ENCODE results near the gene PGAM2. TPM values are rescaled to one million over a fixed set of nuclear protein-coding genes. Genes with fewer than 3 reads are reported as not detected.

PGAM2 gene
- total RNA-seq, 1 donor from 2014 or later = 0.15 TPM

DNA sequence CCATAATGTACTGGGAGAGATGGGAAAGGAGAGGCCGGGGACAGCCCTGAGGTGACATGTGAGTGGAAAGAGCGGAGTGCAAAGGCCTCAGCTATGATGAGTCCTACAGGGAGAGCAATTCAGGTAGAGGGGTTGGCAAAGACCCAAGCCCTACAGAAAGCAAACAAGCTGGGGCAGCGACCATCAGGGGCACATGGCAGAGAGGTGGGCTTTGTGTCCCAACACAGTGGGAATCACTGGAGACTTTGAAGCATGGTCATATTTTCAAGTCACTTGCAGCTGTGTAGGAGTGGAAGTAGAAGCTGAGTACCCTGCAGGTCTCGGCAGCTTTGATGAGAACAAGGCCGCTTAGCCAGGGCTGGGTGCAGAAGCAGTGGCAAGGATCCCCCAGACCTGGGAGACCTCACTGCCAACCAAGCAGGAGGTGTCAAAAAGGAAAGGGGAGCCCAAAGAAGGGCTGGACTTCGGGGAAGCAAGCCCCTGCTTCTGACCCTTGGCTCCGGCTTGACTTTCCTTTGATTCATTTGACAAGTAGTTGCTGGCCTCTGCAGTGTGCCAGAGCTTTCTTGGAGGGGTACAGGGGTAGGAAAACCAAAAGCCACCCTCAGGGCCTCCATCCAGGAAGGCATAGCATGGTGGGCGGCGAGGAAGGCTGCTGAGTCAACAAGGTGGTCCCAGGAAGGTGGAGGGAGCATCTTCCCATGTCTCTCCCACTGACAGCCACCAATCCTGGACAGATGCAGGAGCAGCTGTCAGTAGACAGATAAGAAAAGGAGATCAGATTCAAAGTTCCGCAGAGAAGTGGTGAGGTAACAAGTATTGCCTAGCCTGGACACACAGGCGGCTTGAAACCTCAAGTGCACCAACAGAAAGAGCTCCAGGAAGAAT lies 1.9 kb upstream of the PGAM2 start:
- DNase-seq (ENCODE audit: low read depth) = no peak

GRCh38 chr7:44066494-44067063 lies 1.2 kb upstream of the PGAM2 start:
- no peak for DNase-seq (ENCODE audit: low read depth)

- no peak for DNase-seq (ENCODE audit: low read depth)
Observed at GRCh38 chr7:44066111-44066460, 719 bp upstream of the PGAM2 start.

GRCh38 chr7:44064791-44065430 lies 456 bp downstream of the PGAM2 start:
- DNase-seq (ENCODE audit: low read depth) = no peak

- DNase-seq (ENCODE audit: low read depth) = no peak
Observed at GRCh38 chr7:44063894-44064651, 1.3 kb downstream of the PGAM2 start.

GRCh38 chr7:44063547-44063893 lies 1.8 kb downstream of the PGAM2 start:
- DNase-seq (ENCODE audit: low read depth) = no peak

- DNase-seq (ENCODE audit: low read depth) = no peak
Observed at GRCh38 chr7:44062903-44063295, 2.5 kb downstream of the PGAM2 start.

DNA sequence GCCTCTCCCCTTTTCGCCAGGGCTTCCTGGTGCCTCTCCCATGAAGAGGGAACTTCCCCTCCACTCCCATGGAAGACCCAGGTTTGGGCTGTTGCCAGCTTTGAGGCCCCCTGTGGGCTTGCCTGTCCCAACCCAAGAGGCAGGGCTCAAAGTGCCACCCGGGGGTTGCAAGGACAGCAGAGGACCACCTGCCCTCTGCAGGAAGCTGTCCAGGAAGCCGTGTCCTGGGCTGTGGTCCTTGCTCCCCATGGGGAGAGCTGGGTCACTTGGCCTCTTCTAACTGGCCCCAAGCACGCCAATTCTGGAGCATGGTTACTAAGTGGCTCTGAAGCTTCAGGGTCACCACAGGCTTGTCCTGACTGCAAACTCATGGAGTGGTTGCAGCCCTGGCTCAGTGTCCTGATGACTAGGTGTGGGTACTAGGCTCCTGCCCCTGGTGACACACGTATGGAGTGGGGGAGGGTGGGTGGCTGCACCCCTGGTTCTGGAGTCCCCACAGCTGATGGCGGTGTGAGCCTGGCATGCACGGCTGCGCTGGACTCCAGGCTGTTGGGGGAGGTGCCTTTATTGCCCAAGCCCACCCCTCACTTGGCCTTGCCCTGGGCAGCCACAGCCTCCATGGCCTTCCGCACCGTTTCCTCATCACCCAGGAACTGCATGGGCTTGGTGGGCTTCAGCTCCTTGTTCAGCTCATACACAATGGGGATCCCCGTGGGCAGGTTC lies 3.0 kb downstream of the PGAM2 start:
- DNase-seq (ENCODE audit: low read depth) = no peak

DNA sequence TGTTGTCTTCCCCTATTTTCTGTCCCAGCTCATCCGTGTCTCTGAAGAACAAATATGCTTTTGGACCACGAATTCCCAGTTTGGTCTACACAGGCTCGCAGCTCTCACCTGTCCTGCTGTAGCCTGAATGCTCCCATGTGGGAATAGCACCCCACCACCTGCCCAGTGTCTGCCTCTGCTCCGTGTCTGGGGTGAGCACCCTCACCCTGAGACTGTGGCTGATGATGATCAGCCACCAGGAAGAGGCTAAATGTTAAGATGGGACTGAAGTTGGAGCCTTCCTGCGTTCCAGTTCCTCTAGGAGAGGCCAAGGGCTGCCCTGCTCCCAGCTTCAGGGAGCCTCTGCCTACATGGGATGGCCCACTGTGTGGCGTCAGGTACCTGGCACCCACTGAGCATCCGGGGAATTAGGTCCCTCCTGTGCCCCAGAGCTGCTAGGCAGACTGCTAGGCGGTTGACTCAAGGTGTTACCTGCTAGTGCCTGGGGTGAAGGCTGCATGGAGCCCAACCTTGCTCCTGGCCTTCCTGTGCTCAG lies 3.7 kb downstream of the PGAM2 start:
- no peak for DNase-seq (ENCODE audit: low read depth)

DNA sequence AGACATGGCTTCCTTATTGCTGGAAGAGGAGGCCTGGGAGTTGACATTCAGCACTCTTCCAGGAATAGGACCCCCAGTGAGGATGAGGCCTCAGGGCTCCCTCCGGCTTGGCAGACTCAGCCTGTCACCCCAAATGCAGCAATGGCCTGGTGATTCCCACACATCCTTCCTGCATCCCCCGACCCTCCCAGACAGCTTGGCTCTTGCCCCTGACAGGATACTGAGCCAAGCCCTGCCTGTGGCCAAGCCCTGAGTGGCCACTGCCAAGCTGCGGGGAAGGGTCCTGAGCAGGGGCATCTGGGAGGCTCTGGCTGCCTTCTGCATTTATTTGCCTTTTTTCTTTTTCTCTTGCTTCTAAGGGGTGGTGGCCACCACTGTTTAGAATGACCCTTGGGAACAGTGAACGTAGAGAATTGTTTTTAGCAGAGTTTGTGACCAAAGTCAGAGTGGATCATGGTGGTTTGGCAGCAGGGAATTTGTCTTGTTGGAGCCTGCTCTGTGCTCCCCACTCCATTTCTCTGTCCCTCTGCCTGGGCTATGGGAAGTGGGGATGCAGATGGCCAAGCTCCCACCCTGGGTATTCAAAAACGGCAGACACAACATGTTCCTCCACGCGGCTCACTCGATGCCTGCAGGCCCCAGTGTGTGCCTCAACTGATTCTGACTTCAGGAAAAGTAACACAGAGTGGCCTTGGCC lies 4.3 kb downstream of the PGAM2 start:
- no peak for DNase-seq (ENCODE audit: low read depth)

DNA sequence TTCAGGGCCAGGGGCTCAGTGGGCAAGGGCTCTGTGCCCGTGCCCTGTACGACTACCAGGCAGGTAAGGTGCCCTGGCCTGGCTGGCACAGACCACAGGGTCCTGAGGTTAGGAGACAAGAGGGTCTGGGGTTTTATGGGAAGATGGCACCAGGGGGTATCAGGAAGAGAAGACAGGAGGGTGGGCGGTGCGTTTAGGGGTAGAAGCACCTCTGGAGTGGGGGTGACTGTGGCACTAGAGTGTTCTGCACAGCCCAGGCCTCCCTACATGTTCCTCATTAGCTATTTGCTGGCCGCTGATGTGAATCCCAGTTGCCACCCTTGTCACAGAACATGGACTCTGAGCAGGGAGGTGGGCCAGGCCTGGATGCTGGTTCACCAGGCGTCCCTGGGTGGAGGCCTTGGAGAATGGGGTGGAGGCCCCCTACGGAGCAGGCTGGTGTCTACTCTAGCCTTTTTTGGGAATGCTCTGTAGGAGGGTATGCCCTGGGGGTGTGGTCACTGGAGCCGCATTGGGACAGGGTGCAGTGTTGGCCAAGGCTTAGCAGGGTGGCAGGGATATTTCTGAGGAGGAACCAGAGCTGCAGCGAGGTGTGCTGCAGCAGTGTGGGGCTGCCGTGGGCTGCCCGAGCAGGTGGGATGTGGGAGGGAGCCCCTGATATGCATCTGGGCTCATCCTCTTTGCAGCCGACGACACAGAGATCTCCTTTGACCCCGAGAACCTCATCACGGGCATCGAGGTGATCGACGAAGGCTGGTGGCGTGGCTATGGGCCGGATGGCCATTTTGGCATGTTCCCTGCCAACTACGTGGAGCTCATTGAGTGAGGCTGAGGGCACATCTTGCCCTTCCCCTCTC lies 5.0 kb downstream of the PGAM2 start:
- no peak for DNase-seq (ENCODE audit: low read depth)

DNA sequence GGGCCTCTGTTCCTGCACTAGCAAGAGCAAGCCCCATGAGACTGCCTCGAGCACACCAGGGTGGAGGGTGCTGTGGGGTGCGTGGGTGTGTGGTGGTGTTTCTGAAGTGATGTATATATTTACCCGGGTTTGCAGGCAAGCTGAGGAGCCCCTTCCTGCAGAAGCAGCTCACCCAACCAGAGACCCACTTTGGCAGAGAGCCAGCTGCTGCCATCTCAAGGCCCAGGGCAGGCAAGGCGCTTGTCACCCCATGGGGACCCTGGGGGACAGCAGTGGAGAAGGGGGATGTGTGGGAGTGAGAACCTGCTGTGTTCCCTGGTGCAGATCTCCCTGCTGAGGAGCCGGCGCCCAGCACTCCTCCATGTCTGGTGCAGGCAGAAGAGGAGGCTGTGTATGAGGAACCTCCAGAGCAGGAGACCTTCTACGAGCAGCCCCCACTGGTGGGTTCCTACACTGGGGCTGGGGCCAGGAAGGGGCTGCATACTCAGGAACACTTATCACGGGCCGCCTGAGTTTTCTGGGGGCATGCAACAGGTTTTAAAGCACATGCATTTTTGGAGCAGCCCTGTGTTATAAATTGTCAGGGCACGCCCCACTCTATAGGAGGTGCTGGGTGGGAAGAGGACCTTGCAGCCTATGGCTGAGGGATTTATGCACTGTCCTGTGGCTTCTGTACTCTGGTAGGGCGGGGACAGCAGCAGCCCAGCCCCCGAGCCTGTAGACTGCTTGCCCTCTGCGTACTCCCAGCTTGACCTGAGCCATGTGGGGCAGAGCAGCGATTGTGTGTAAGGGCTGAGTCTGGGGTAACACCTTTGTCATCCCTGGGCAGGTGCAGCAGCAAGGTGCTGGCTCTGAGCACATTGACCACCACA lies 5.9 kb downstream of the PGAM2 start:
- DNase-seq (ENCODE audit: low read depth) = no peak

DNA sequence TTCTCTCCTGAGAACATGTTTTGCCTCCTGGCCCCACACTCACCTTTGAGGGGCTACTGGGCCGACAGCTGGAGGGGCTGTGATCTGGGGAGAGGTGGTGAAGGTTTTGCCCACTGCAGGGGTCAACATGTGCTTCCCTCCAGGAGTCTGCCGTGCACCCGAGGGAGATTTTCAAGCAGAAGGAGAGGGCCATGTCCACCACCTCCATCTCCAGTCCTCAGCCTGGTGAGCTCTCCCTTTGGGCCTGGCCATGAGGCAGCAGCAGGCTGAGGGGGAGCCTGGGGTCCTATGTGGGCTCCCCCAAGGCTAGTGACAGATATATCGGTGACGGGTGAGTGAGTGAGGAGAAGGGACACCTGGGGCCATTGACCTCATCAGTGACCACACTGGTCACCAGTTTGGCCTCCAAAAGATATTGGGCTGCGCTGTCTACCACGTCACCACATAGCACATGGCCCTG lies 6.6 kb downstream of the PGAM2 start:
- no peak for DNase-seq (ENCODE audit: low read depth)

DNA sequence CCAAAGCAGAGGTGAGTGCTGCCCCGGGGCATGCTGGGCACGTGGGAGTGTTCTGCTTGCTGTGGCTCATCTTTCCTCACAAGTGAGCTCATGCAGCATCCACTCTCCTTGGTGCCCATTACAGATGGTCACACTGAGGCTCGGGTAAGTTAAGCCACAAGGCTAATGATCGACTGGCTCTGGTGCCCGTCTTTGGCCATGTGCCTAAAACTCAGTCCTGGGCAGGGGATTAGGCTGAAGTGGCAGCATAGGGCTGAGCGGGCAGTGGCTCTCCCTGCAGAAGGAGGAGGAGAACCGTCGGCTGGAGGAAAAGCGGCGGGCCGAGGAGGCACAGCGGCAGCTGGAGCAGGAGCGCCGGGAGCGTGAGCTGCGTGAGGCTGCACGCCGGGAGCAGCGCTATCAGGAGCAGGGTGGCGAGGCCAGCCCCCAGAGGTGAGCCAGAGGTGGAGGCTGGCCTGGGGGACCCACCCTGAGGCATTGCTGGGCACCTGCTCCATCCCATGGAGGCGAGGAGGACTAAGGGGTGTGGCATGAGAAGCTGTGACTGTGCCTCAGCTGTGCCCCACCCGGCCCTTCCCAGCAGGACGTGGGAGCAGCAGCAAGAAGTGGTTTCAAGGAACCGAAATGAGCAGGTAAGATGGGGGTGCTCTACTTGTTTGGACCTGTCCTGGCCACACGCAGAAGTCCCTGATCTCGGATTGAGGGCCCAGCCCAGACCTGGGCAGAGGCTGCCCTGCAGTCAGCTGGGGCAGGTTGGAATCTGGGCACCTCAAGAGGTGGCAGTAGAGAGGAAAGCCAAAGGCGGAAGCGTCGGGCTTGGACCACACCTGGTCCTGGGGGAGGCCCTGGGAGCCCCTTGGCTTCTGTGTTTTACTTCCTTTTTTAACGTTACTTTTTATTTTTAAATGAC lies 7.3 kb downstream of the PGAM2 start:
- no peak for DNase-seq (ENCODE audit: low read depth)

DNA sequence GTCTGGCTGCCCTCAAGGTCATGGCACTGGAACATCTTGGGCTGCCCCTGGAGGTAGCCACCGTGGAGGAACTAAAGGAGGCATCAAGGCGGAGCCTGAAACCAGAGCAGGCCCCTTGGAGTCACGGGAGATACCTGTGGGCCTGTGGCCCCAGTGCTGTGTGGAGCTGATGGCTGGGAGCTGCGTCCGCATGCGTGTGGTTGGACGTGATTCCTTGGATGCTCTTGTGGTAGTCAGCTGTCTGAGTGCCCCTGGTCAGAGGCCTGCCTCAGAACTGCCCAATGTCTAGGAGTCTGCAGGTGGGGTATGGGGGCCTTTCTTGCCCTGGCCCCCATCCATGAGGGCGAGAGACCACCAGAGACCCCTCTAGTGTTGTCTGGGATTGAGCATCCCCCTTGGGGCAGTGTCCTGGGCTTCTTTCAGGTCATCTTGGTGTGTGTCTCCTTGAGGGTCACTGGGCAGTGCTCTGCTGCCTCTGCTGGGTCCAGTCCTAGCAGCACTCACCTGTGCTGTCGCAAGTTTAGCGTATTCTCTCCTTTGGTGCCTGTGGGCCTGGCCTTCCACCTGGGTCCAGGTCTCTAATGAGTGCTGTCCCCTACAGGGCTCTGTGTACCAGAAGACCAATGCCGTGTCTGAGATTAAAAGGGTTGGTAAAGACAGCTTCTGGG lies 8.1 kb downstream of the PGAM2 start:
- no peak for DNase-seq (ENCODE audit: low read depth)

DNA sequence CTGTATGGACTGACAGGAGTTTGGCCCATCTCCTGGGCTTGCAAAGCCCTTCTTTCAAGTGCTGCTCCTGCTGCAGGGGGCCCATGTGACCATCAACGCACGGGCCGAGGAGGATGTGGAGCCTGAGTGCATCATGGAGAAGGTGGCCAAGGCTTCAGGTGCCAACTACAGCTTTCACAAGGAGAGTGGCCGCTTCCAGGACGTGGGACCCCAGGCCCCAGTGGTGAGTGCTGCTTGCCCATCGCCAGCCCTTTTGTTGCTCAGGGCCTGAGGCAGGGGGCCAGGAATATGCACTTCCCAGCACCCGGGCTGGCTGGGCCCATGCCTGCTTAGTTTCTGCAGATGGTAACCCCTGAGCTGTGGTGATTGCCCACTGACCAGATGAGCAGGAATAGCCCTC lies 8.7 kb downstream of the PGAM2 start:
- no peak for DNase-seq (ENCODE audit: low read depth)

- DNase-seq (ENCODE audit: low read depth) = no peak
Observed at GRCh38 chr7:44052771-44053365, 12.5 kb downstream of the PGAM2 start.

Data from renal cortical epithelial cell (primary cell).